Measurements from ENCODE around the gene LDLRAD1.
A peak's percentile ranks its signal among the peaks of the same experiment; 100 is the strongest.
"Not testable (repeated sequence)": the region's sequence is repeated elsewhere in the genome, so short reads cannot be mapped to it uniquely, and the experiment has no call there.

LDLRAD1 gene

DNA sequence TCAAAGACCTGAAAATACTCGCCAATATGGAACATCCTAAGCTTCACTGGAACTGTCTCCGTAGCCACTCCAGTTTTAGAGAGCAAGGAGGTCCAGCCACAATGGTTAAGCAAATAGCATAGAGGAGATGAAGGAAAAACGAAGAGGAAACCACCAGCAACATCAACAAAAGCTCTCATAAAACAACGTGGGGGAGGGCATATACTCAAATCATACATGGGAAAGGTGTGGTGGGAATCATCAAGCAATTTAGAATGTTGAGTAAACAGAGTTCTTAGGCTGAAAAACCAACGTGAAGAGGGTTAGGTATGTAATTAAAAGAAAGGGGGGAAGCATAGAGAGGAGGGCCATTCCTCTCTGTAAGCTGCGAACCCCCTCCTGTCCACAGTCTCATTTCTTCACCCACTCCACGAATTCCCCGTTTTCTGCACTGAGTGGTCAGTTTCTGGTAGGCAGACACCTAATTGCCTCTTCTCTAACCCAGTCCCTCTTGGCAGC is 34.0 kb upstream of the LDLRAD1 start:
- Histone ChIP-seq H3K36me3 (ENCODE audit: insufficient read depth, insufficient read length, low read length) (no peaks in the 10 kb centered on the region), H3K27me3 (ENCODE audit: insufficient read depth, insufficient read length) (no peaks in the 10 kb centered on the region), H3K4me3 (ENCODE audit: insufficient read length, low read depth) (peak overlapping the region; percentile 98), H3K9me3 (ENCODE audit: insufficient read depth, low read length) (no peaks in the 10 kb centered on the region), H3K9ac (ENCODE audit: insufficient read length, low read depth) (peak overlapping the region; percentile 94), H3K4me1 (ENCODE audit: insufficient read depth, insufficient read length) (no peaks in the 10 kb centered on the region)
- no peak for DNase-seq (ENCODE audit: low read depth, low spot score)
- TF ChIP-seq ZNF274 (IDR thresholded peaks at IDR 0.05; ENCODE audit: low read depth, low read length) (no peak), SUZ12 (IDR thresholded peaks at IDR 0.05; ENCODE audit: extremely low read depth, insufficient read depth, insufficient read length) (no peak), YY1 (IDR thresholded peaks at IDR 0.05; ENCODE audit: insufficient read depth, insufficient read length) (no peak)

DNA sequence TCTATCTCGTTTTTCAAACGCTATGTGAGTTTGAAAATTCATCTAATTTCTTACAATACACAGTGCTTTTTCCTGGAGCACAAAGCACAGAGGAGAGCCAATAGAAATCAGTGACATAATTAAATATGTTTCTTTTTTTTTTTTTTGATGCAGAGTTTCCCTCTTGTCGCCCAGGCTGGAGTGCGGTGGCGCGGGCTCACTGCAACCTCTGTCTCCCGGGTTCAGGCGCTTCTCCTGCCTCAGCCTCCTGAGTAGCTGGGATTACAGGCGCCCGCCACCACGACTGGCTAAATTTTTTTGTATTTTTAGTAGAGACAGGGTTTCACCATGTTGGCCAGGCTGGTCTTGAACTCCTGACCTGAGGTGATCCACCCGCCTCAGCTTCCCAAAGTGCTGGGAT is 32.4 kb upstream of the LDLRAD1 start:
- H3K4me1 ChIP-seq (ENCODE audit: insufficient read depth, insufficient read length); H3K9ac ChIP-seq (ENCODE audit: insufficient read length, low read depth); H3K36me3 ChIP-seq (ENCODE audit: insufficient read depth, insufficient read length, low read length): not testable (repeated sequence)

DNA sequence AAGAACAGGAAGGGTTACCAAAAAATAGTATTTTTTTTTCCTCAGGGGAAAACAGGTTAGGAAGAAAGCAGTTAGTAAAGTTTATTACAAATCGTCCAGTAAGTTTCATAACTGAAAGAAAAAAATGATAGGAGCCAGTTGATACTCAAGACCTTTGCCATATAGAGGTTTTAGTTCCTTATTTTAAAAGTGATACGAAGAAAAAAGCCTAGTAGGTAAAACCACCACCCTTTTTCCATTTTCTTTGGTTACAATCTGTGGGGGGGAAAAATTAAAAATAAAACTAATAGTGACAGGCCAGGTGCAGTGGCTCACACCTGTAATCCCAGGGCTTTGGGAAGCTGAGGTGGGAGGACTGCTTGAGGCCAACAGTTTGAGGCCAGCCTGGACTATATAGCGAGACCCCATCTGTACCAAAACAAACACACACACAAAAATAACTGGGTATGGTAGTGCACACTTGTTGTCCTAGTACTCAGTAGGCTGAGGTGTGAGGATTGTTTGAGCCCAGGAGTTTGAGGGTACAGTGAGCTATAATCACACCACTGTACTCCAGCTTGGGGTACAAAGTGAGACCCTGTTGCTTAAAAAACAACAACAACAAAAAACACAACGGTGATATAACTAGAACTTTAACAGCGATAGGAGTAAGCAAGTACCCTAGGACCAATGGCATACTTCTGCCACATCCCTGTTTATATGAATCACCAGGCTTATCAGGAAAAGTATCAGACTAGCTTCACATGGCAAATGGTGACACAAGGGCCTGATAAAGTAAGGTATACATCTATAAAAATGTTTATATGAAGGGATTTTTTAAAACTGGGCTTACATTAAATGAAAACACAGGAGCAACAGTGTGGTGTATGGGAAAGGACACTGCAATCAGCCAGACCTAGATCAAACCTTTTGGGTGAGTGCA is 29.7 kb upstream of the LDLRAD1 start:
- no peaks in the 10 kb centered on the region for H3K9me3 ChIP-seq (ENCODE audit: insufficient read depth, low read length)
- peaks cover 4% of the 10 kb centered on the region for H3K36me3 ChIP-seq (ENCODE audit: insufficient read depth, insufficient read length, low read length)
- TF ChIP-seq YY1 (IDR thresholded peaks at IDR 0.05; ENCODE audit: insufficient read depth, insufficient read length): no peak
- no peak for TF ChIP-seq SUZ12 (IDR thresholded peaks at IDR 0.05; ENCODE audit: extremely low read depth, insufficient read depth, insufficient read length)
- TF ChIP-seq ZNF274 (IDR thresholded peaks at IDR 0.05; ENCODE audit: low read depth, low read length): no peak
- DNase-seq (ENCODE audit: low read depth, low spot score): no peak
- H3K4me1 ChIP-seq (ENCODE audit: insufficient read depth, insufficient read length): no peaks in the 10 kb centered on the region
- no peaks in the 10 kb centered on the region for H3K27me3 ChIP-seq (ENCODE audit: insufficient read depth, insufficient read length)
- no peak overlapping the region for H3K4me3 ChIP-seq (ENCODE audit: insufficient read length, low read depth)
- H3K9ac ChIP-seq (ENCODE audit: insufficient read length, low read depth): no peak overlapping the region

More for the DNA sequence above, 32.4 kb upstream of the LDLRAD1 start:
- not testable (repeated sequence) for DNase-seq (ENCODE audit: low read depth, low spot score); H3K27me3 ChIP-seq (ENCODE audit: insufficient read depth, insufficient read length); H3K4me3 ChIP-seq (ENCODE audit: insufficient read length, low read depth); H3K9me3 ChIP-seq (ENCODE audit: insufficient read depth, low read length)

DNA sequence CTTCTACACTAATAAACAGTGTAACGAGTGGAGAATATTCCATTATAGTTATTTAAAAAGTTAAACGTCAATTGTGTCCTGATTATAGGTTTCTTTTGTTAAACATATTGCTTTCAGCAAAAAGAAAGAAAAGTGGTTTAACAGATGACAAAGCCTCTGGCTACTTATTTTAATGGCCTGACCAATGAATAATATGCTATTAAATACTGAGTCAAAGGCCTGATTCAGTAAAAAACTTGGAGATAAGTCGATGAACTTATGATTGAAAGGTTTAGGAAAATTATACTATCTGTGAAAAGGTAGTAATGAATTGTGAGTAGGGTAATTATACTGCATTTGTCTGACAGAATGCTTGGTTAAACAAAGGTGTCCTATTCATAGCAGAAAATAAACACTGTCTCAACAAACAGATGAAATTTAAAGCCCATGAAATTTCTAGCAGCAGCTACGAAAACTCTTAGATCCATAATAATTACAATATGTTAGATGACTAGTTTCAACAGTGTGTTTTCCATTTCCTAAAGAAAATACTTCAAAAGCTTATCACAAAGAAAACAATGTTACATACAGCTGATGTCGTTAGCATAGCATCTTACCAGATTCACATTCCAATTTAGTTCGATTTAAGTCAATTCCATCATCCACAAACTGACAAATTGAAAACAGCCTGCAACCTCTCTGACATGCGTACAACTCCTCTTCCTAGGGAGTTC is 28.8 kb upstream of the LDLRAD1 start:
- Histone ChIP-seq H3K9me3 (ENCODE audit: insufficient read depth, low read length) (no peaks in the 10 kb centered on the region), H3K4me1 (ENCODE audit: insufficient read depth, insufficient read length) (no peaks in the 10 kb centered on the region), H3K27me3 (ENCODE audit: insufficient read depth, insufficient read length) (no peaks in the 10 kb centered on the region), H3K36me3 (ENCODE audit: insufficient read depth, insufficient read length, low read length) (peaks cover 11% of the 10 kb centered on the region), H3K4me3 (ENCODE audit: insufficient read length, low read depth) (no peak overlapping the region), H3K9ac (ENCODE audit: insufficient read length, low read depth) (no peak overlapping the region)
- TF ChIP-seq YY1 (IDR thresholded peaks at IDR 0.05; ENCODE audit: insufficient read depth, insufficient read length): no peak
- TF ChIP-seq ZNF274 (IDR thresholded peaks at IDR 0.05; ENCODE audit: low read depth, low read length): no peak
- no peak for TF ChIP-seq SUZ12 (IDR thresholded peaks at IDR 0.05; ENCODE audit: extremely low read depth, insufficient read depth, insufficient read length)
- no peak for DNase-seq (ENCODE audit: low read depth, low spot score)

DNA sequence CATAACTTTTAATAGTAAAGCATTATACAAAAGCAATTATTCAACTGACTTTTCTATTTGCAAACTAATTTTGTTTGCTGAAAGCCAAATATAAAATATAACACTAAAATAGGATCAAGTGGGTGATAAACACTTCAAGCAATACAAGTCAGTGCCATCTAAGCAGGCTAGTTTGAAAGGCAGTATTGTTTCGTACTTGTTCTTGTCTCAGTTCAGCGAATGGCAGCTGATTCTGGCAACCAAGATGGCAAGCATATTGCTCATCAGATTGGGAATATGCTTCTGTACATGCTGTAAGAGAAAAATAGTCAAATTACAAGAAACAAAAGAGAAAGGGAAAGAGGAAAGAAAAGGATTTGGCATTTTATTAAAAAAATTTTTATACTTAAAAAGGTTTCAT is 27.5 kb upstream of the LDLRAD1 start:
- Histone ChIP-seq H3K4me1 (ENCODE audit: insufficient read depth, insufficient read length) (no peaks in the 10 kb centered on the region), H3K9me3 (ENCODE audit: insufficient read depth, low read length) (no peaks in the 10 kb centered on the region), H3K9ac (ENCODE audit: insufficient read length, low read depth) (no peak overlapping the region), H3K4me3 (ENCODE audit: insufficient read length, low read depth) (no peak overlapping the region), H3K36me3 (ENCODE audit: insufficient read depth, insufficient read length, low read length) (peaks cover 24% of the 10 kb centered on the region), H3K27me3 (ENCODE audit: insufficient read depth, insufficient read length) (no peaks in the 10 kb centered on the region)
- TF ChIP-seq ZNF274 (IDR thresholded peaks at IDR 0.05; ENCODE audit: low read depth, low read length) (no peak), YY1 (IDR thresholded peaks at IDR 0.05; ENCODE audit: insufficient read depth, insufficient read length) (no peak), SUZ12 (IDR thresholded peaks at IDR 0.05; ENCODE audit: extremely low read depth, insufficient read depth, insufficient read length) (no peak)
- DNase-seq (ENCODE audit: low read depth, low spot score): no peak

GRCh38 chr1:54041806-54042205 is 23.8 kb upstream of the LDLRAD1 start:
- Histone ChIP-seq H3K9me3 (ENCODE audit: insufficient read depth, low read length) (no peaks in the 10 kb centered on the region), H3K27me3 (ENCODE audit: insufficient read depth, insufficient read length) (no peaks in the 10 kb centered on the region), H3K4me1 (ENCODE audit: insufficient read depth, insufficient read length) (no peaks in the 10 kb centered on the region), H3K4me3 (ENCODE audit: insufficient read length, low read depth) (no peak overlapping the region), H3K9ac (ENCODE audit: insufficient read length, low read depth) (no peak overlapping the region), H3K36me3 (ENCODE audit: insufficient read depth, insufficient read length, low read length) (peaks cover 48% of the 10 kb centered on the region)
- DNase-seq (ENCODE audit: low read depth, low spot score): no peak
- TF ChIP-seq YY1 (IDR thresholded peaks at IDR 0.05; ENCODE audit: insufficient read depth, insufficient read length) (no peak), SUZ12 (IDR thresholded peaks at IDR 0.05; ENCODE audit: extremely low read depth, insufficient read depth, insufficient read length) (no peak), ZNF274 (IDR thresholded peaks at IDR 0.05; ENCODE audit: low read depth, low read length) (no peak)

DNA sequence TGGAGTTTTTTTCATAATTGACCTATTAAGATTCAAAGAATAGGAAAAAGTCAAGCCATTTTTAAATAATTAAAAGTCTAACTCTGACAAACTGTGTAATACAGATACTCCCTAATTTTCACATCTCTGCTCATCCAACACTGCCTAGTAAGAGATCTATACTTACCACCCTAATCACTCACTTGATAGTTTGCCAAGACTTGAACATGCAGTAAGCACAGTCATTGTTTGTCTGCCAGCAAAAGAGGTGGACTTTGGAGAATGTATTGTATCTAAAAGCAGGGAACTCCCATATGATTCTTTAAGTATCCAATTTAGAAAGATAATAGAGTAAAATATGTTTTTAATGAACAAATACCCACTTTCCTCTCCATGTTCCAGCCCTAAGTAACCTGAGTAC is 19.5 kb upstream of the LDLRAD1 start:
- Histone ChIP-seq H3K9ac (ENCODE audit: insufficient read length, low read depth) (no peak overlapping the region), H3K4me3 (ENCODE audit: insufficient read length, low read depth) (no peak overlapping the region), H3K36me3 (ENCODE audit: insufficient read depth, insufficient read length, low read length) (peaks cover 70% of the 10 kb centered on the region), H3K27me3 (ENCODE audit: insufficient read depth, insufficient read length) (no peaks in the 10 kb centered on the region), H3K4me1 (ENCODE audit: insufficient read depth, insufficient read length) (no peaks in the 10 kb centered on the region), H3K9me3 (ENCODE audit: insufficient read depth, low read length) (no peaks in the 10 kb centered on the region)
- DNase-seq (ENCODE audit: low read depth, low spot score): no peak
- TF ChIP-seq YY1 (IDR thresholded peaks at IDR 0.05; ENCODE audit: insufficient read depth, insufficient read length) (no peak), ZNF274 (IDR thresholded peaks at IDR 0.05; ENCODE audit: low read depth, low read length) (no peak), SUZ12 (IDR thresholded peaks at IDR 0.05; ENCODE audit: extremely low read depth, insufficient read depth, insufficient read length) (no peak)

Measured in NT2/D1 (cell line).